CD8-positive, alpha-beta memory T cell (primary cell): ENCODE data around the gene PSEN2. TPM values are rescaled to one million over a fixed set of nuclear protein-coding genes. Genes with fewer than 3 reads are reported as not detected.

ENCODE experiments used
- CTCF ChIA-PET: fragments of 350-600 bp; sonication (Branson Sonifier 250); formaldehyde crosslinking; loops from one replicate; lab custom pipeline; 2021; ENCODE audit warnings: antibody characterized with exemption; lab: Charles Lee
- POLR2A ChIA-PET: fragments of 350-600 bp; sonication (Branson Sonifier 250); formaldehyde crosslinking; loops from one replicate; lab custom pipeline; 2021; ENCODE audit warnings: antibody characterized with exemption; lab: Charles Lee
- DNase-seq, 5 donors: peaks; one replicate each; pipeline versions ENCODE4 v3.0.0 to v3.0.0-alpha.2; 2020 to 2022; ENCODE audit warnings: mixed read lengths in 1 of 5
- H3K27ac ChIP-seq: one replicate; pipeline ENCODE4 v1.7.0; 2013; ENCODE audit warnings: low read depth, mild to moderate bottlenecking, low read length, moderate library complexity
- H3K27me3 ChIP-seq: 2 replicates; pipeline ENCODE4 v1.7.0; 2013; ENCODE audit warnings: low read length, mild to moderate bottlenecking; ENCODE audit not compliant: insufficient read depth, poor library complexity, severe bottlenecking
- H3K36me3 ChIP-seq: 2 replicates; pipeline ENCODE4 v1.7.0; 2013; ENCODE audit warnings: mild to moderate bottlenecking, low read length, moderate library complexity; ENCODE audit not compliant: insufficient read depth
- H3K4me1 ChIP-seq: 2 replicates; pipeline ENCODE4 v1.7.0; 2013; ENCODE audit warnings: mild to moderate bottlenecking, low read length, moderate library complexity; ENCODE audit not compliant: insufficient read depth
- H3K4me3 ChIP-seq: 2 replicates; pipeline ENCODE4 v1.7.0; 2013; ENCODE audit warnings: mild to moderate bottlenecking, low read length
- H3K9me3 ChIP-seq: 2 replicates; pipeline ENCODE4 v1.7.0; 2013; ENCODE audit warnings: mild to moderate bottlenecking, low read length
- H3K27ac Mint-ChIP-seq, 8 donors: one replicate each; pipeline ENCODE4 v1.8.0; 2020 to 2021; ENCODE audit warnings: mixed read lengths in 8 of 8, mild to moderate bottlenecking in 6 of 8, inconsistent platforms in 3 of 8, moderate library complexity in 3 of 8
- H3K27me3 Mint-ChIP-seq, 2 donors: one replicate each; pipeline ENCODE4 v1.8.0; 2020 to 2021; ENCODE audit warnings: mixed read lengths in 2 of 2, mild to moderate bottlenecking in 1 of 2, moderate library complexity in 1 of 2
- H3K36me3 Mint-ChIP-seq, 3 donors: one replicate each; pipeline ENCODE4 v1.8.0; 2020 to 2021; ENCODE audit warnings: mixed read lengths in 3 of 3, inconsistent platforms in 1 of 3, mild to moderate bottlenecking in 1 of 3
- H3K4me1 Mint-ChIP-seq, 3 donors: one replicate each; pipeline ENCODE4 v1.8.0; 2020 to 2021; ENCODE audit warnings: mixed read lengths in 3 of 3, inconsistent platforms in 1 of 3, mild to moderate bottlenecking in 1 of 3
- H3K4me3 Mint-ChIP-seq, 7 donors: one replicate each; pipeline ENCODE4 v1.8.0; 2020 to 2021; ENCODE audit warnings: mixed read lengths in 7 of 7, mild to moderate bottlenecking in 6 of 7, moderate library complexity in 4 of 7, inconsistent platforms in 2 of 7
- H3K9me3 Mint-ChIP-seq, 5 donors: one replicate each; pipeline ENCODE4 v1.8.0; 2020 to 2022; ENCODE audit warnings: mixed read lengths in 5 of 5, mild to moderate bottlenecking in 3 of 5, moderate library complexity in 2 of 5, inconsistent platforms in 1 of 5
- polyA plus RNA-seq: library from polyadenylated mRNA; unstranded; fragments of 300-500 nt; fragmentation: Illumina TruSeq; gene quantifications from one replicate; pipeline ENCODE4 v1.2.3, GENCODE V29; 2021
- total RNA-seq, 2 experiments: library from RNA; stranded (reverse); gene quantifications; one replicate each; pipeline ENCODE4 v1.2.3, GENCODE V29; 2021

PSEN2 gene
- total and polyA plus RNA-seq, 3 experiments from 2014 or later = 9.8 to 10.5 (median 10.2) TPM

GRCh38 chr1:226898246-226898645, 27.8 kb downstream of the PSEN2 start:
- H3K9me3 ChIP-seq = no peaks in the 10 kb centered on the region
- no peak overlapping the region for H3K27ac Mint-ChIP-seq
- H3K36me3 ChIP-seq = no peaks in the 10 kb centered on the region
- H3K4me3 ChIP-seq = no peak overlapping the region
- no peak for DNase-seq
- H3K4me3 Mint-ChIP-seq = no peak overlapping the region
- ChIA-PET CTCF (no interaction called here), POLR2A (no interaction called here)
- peaks cover 0 to 40% (median 10%) of the 10 kb centered on the region in 3 donors for H3K36me3 Mint-ChIP-seq
- H3K9me3 Mint-ChIP-seq = no peaks in the 10 kb centered on the region
- H3K27me3 Mint-ChIP-seq = no peaks in the 10 kb centered on the region
- no peak overlapping the region for H3K27ac ChIP-seq
- no peaks in the 10 kb centered on the region for H3K4me1 Mint-ChIP-seq
- H3K27me3 ChIP-seq = no peaks in the 10 kb centered on the region
- no peaks in the 10 kb centered on the region for H3K4me1 ChIP-seq

GRCh38 chr1:226901421-226901820, 31.0 kb downstream of the PSEN2 start:
- Histone ChIP-seq H3K4me3 (no peak overlapping the region), H3K27ac (no peak overlapping the region), H3K27me3 (no peaks in the 10 kb centered on the region), H3K9me3 (no peaks in the 10 kb centered on the region), H3K36me3 (no peaks in the 10 kb centered on the region), H3K4me1 (no peaks in the 10 kb centered on the region)
- no peak overlapping the region for H3K4me3 Mint-ChIP-seq
- no peak overlapping the region for H3K27ac Mint-ChIP-seq
- CTCF ChIA-PET = no interaction called here
- POLR2A ChIA-PET = no interaction called here
- no peaks in the 10 kb centered on the region for H3K9me3 Mint-ChIP-seq
- H3K36me3 Mint-ChIP-seq = peaks cover 0 to 26% (median 15%) of the 10 kb centered on the region in 3 donors
- H3K4me1 Mint-ChIP-seq = no peaks in the 10 kb centered on the region
- DNase-seq = no peak
- H3K27me3 Mint-ChIP-seq = no peaks in the 10 kb centered on the region

- Histone ChIP-seq H3K27ac (no peak overlapping the region), H3K36me3 (no peaks in the 10 kb centered on the region), H3K9me3 (no peaks in the 10 kb centered on the region), H3K4me1 (no peaks in the 10 kb centered on the region), H3K4me3 (no peak overlapping the region), H3K27me3 (no peaks in the 10 kb centered on the region)
- Mint-ChIP-seq H3K27me3 (no peaks in the 10 kb centered on the region), H3K36me3 (peaks cover 0 to 26% (median 13%) of the 10 kb centered on the region in 3 donors), H3K4me3 (no peak overlapping the region), H3K9me3 (no peaks in the 10 kb centered on the region), H3K4me1 (no peaks in the 10 kb centered on the region), H3K27ac (no peak overlapping the region)
- ChIA-PET POLR2A (no interaction called here), CTCF (no interaction called here)
- no peak for DNase-seq
These were observed 32.2 kb downstream of the PSEN2 start for GRCh38 chr1:226902601-226903000.

- Mint-ChIP-seq H3K36me3 (peaks cover 0 to 21% (median 13%) of the 10 kb centered on the region in 3 donors), H3K4me3 (no peak overlapping the region), H3K27ac (no peak overlapping the region), H3K4me1 (no peaks in the 10 kb centered on the region), H3K9me3 (no peaks in the 10 kb centered on the region), H3K27me3 (no peaks in the 10 kb centered on the region)
- no peaks in the 10 kb centered on the region for H3K36me3 ChIP-seq
- no peaks in the 10 kb centered on the region for H3K27me3 ChIP-seq
- no peaks in the 10 kb centered on the region for H3K9me3 ChIP-seq
- H3K4me1 ChIP-seq = no peaks in the 10 kb centered on the region
- H3K27ac ChIP-seq = no peak overlapping the region
- no peak overlapping the region for H3K4me3 ChIP-seq
- ChIA-PET CTCF (interaction anchor here (1.4 kb wide), 1 partner anchor 295 kb away, joined by 3 read pairs; no protein-coding TSS in a partner anchor), POLR2A (no interaction called here)
- no peak for DNase-seq
These were observed 33.7 kb downstream of the PSEN2 start for GRCh38 chr1:226903819-226904716.

GRCh38 chr1:226904772-226905171, 34.4 kb downstream of the PSEN2 start:
- Mint-ChIP-seq H3K36me3 (peaks cover 0 to 15% (median 9%) of the 10 kb centered on the region in 3 donors), H3K27ac (peak overlapping the region in 1 of 8 donors; percentile 72), H3K4me3 (no peak overlapping the region), H3K27me3 (no peaks in the 10 kb centered on the region), H3K4me1 (no peaks in the 10 kb centered on the region), H3K9me3 (no peaks in the 10 kb centered on the region)
- no peaks in the 10 kb centered on the region for H3K9me3 ChIP-seq
- no peaks in the 10 kb centered on the region for H3K27me3 ChIP-seq
- no peak for DNase-seq
- no peaks in the 10 kb centered on the region for H3K4me1 ChIP-seq
- CTCF ChIA-PET = interaction anchor here (1.4 kb wide), 1 partner anchor 296 kb away, joined by 3 read pairs; no protein-coding TSS in a partner anchor
- H3K36me3 ChIP-seq = no peaks in the 10 kb centered on the region
- POLR2A ChIA-PET = no interaction called here
- H3K4me3 ChIP-seq = no peak overlapping the region
- no peak overlapping the region for H3K27ac ChIP-seq

GRCh38 chr1:226908419-226908818, 38.0 kb downstream of the PSEN2 start:
- CTCF ChIA-PET = no interaction called here
- H3K4me1 ChIP-seq = no peaks in the 10 kb centered on the region
- H3K9me3 ChIP-seq = no peaks in the 10 kb centered on the region
- peak overlapping the region in 2 of 8 donors; percentile 27 to 47 for H3K27ac Mint-ChIP-seq
- H3K36me3 Mint-ChIP-seq = peaks cover 0 to 7% (median 5%) of the 10 kb centered on the region in 3 donors
- H3K4me1 Mint-ChIP-seq = no peaks in the 10 kb centered on the region
- H3K27me3 ChIP-seq = no peaks in the 10 kb centered on the region
- H3K36me3 ChIP-seq = no peaks in the 10 kb centered on the region
- DNase-seq = no peak
- H3K9me3 Mint-ChIP-seq = no peaks in the 10 kb centered on the region
- no peaks in the 10 kb centered on the region for H3K27me3 Mint-ChIP-seq
- H3K4me3 ChIP-seq = no peak overlapping the region
- no peak overlapping the region for H3K27ac ChIP-seq
- no peak overlapping the region for H3K4me3 Mint-ChIP-seq
- POLR2A ChIA-PET = no interaction called here

GRCh38 chr1:226908913-226909312, 38.5 kb downstream of the PSEN2 start:
- POLR2A ChIA-PET = no interaction called here
- CTCF ChIA-PET = no interaction called here

GRCh38 chr1:226912587-226913176, 42.3 kb downstream of the PSEN2 start:
- peaks cover 0 to 4% (median 3%) of the 10 kb centered on the region in 3 donors for H3K36me3 Mint-ChIP-seq
- POLR2A ChIA-PET = no interaction called here
- H3K27ac ChIP-seq = no peak overlapping the region

More at GRCh38 chr1:226908913-226909312, 38.5 kb downstream of the PSEN2 start:
- no peaks in the 10 kb centered on the region for H3K27me3 Mint-ChIP-seq
- no peaks in the 10 kb centered on the region for H3K9me3 Mint-ChIP-seq
- H3K4me3 ChIP-seq = no peak overlapping the region
- no peak overlapping the region for H3K27ac ChIP-seq
- no peak overlapping the region for H3K4me3 Mint-ChIP-seq
- H3K27me3 ChIP-seq = no peaks in the 10 kb centered on the region
- no peaks in the 10 kb centered on the region for H3K4me1 Mint-ChIP-seq
- H3K9me3 ChIP-seq = no peaks in the 10 kb centered on the region
- no peak for DNase-seq
- H3K27ac Mint-ChIP-seq = peak overlapping the region in 2 of 8 donors; percentile 24 to 36
- H3K4me1 ChIP-seq = no peaks in the 10 kb centered on the region
- H3K36me3 Mint-ChIP-seq = peaks cover 0 to 5% (median 4%) of the 10 kb centered on the region in 3 donors
- H3K36me3 ChIP-seq = no peaks in the 10 kb centered on the region

More at GRCh38 chr1:226912587-226913176, 42.3 kb downstream of the PSEN2 start:
- DNase-seq = peak in 1 of 5 donors; percentile 45
- Mint-ChIP-seq H3K27me3 (no peaks in the 10 kb centered on the region), H3K4me1 (no peaks in the 10 kb centered on the region), H3K4me3 (no peak overlapping the region), H3K9me3 (no peaks in the 10 kb centered on the region), H3K27ac (no peak overlapping the region)
- H3K36me3 ChIP-seq = no peaks in the 10 kb centered on the region
- no peaks in the 10 kb centered on the region for H3K4me1 ChIP-seq
- H3K9me3 ChIP-seq = no peaks in the 10 kb centered on the region
- no peak overlapping the region for H3K4me3 ChIP-seq
- no peaks in the 10 kb centered on the region for H3K27me3 ChIP-seq
- CTCF ChIA-PET = interaction anchor here (0.5 to 1.4 kb wide), 3 partner anchors 27 to 145 kb away, joined by 3 to 5 read pairs (median 3); partner anchors contain the start of gene COQ8A
